HepG2 (cell line): ENCODE data around the gene SDHD. TPM values are rescaled to one million over a fixed set of nuclear protein-coding genes. Genes with fewer than 3 reads are reported as not detected.
A peak's percentile ranks its signal among the peaks of the same experiment; 100 is the strongest.

Experiments used
- CEBPB ChIP-seq: IDR thresholded peaks from 2 replicates; pipeline ENCODE4 v1.6.1; 2011; ENCODE audit warnings: low read depth, low read length, improper control_type of control experiment, borderline replicate concordance
- KLF12 ChIP-seq: sonication (generic); formaldehyde crosslinking; IDR thresholded peaks from 2 replicates; pipeline ENCODE4 v1.4.0; 2020; ENCODE audit warnings: missing genetic modification reagents, borderline replicate concordance
- KLF15 ChIP-seq: sonication (generic); formaldehyde crosslinking; IDR thresholded peaks from 2 replicates; pipeline ENCODE4 v1.8.1; 2023; ENCODE audit warnings: borderline replicate concordance, mild to moderate bottlenecking, inconsistent platforms, missing genetic modification reagents, mixed read lengths
- MEIS1 ChIP-seq: sonication (generic); formaldehyde crosslinking; IDR thresholded peaks from 2 replicates; pipeline ENCODE4 v1.9.0; 2021; ENCODE audit warnings: mild to moderate bottlenecking, missing genetic modification reagents, moderate library complexity, borderline replicate concordance
- POLR2A ChIP-seq, 2 experiments: IDR thresholded peaks; 2 replicates each; pipeline ENCODE4 v1.6.1; 2011; ENCODE audit warnings: low read depth in 2 of 2, low read length in 2 of 2, mild to moderate bottlenecking in 1 of 2, moderate library complexity in 1 of 2; ENCODE audit not compliant: insufficient read depth in 1 of 2
- ZFP62 ChIP-seq: sonication (generic); formaldehyde crosslinking; IDR thresholded peaks from 2 replicates; pipeline ENCODE4 v1.4.0; 2020; ENCODE audit warnings: missing genetic modification reagents
- ZSCAN25 ChIP-seq: sonication (generic); formaldehyde crosslinking; IDR thresholded peaks from 2 replicates; pipeline ENCODE4 v1.8.0; 2022; ENCODE audit warnings: mild to moderate bottlenecking, missing genetic modification reagents
- polyA plus RNA-seq, 8 experiments: library from polyadenylated mRNA; depleted of rRNA in 3 of 8; stranded (reverse) in 7 of 8; unstranded in 1 of 8; fragments of >200 nt; fragmentation: Illumina TruSeq in 4 of 8; extraction: Trizol in 4 of 8; gene quantifications; 2 replicates each; pipeline versions ENCODE4 v1.2.1 to v1.2.3, GENCODE V29; 2011 to 2016; ENCODE audit warnings: low read depth in 4 of 8, missing spikeins in 1 of 8, mixed read lengths in 1 of 8; ENCODE audit not compliant: insufficient read depth in 1 of 8
- total RNA-seq, 5 experiments: library from RNA; depleted of rRNA; stranded (reverse); fragments of >200 nt; fragmentation: Illumina TruSeq; extraction: Trizol; gene quantifications; 2 replicates each; pipeline ENCODE4 v1.2.3, GENCODE V29; 2016; ENCODE audit warnings: low read depth in 1 of 5
- TF ChIP-seq, protein P1 (sequence below): sonication (generic); formaldehyde crosslinking; IDR thresholded peaks from 2 replicates; pipeline ENCODE4 v1.5.1; 2020; ENCODE audit warnings: missing genetic modification reagents, mild to moderate bottlenecking, borderline replicate concordance
- TF ChIP-seq, protein P2 (sequence below): fragments of 450-650 bp; IDR thresholded peaks from 2 replicates; pipeline ENCODE4 v1.6.1; 2017; ENCODE audit warnings: mild to moderate bottlenecking
- TF ChIP-seq, protein P3 (sequence below): sonication (generic); formaldehyde crosslinking; IDR thresholded peaks from 2 replicates; pipeline ENCODE4 v1.5.1; 2020; ENCODE audit warnings: mild to moderate bottlenecking, moderate library complexity, missing genetic modification reagents
- TF ChIP-seq, protein P4 (sequence below): sonication (generic); formaldehyde crosslinking; IDR thresholded peaks from 2 replicates; pipeline ENCODE4 v1.8.0; 2022; ENCODE audit warnings: low read depth, missing genetic modification reagents
- TF ChIP-seq, protein P5 (sequence below): sonication (generic); formaldehyde crosslinking; IDR thresholded peaks from 2 replicates; pipeline ENCODE4 v1.8.0; 2022; ENCODE audit warnings: mild to moderate bottlenecking, missing genetic modification reagents, borderline replicate concordance
- TF ChIP-seq, protein P6 (sequence below): sonication (generic); formaldehyde crosslinking; IDR thresholded peaks from 2 replicates; pipeline ENCODE4 v1.8.0; 2023; ENCODE audit warnings: mild to moderate bottlenecking, missing genetic modification reagents
- TF ChIP-seq, protein P7 (sequence below): sonication (generic); formaldehyde crosslinking; IDR thresholded peaks from 2 replicates; pipeline ENCODE4 v1.9.0; 2021; ENCODE audit warnings: missing genetic modification reagents, mild to moderate bottlenecking, borderline replicate concordance
- TF ChIP-seq, protein P8 (sequence below): sonication (generic); formaldehyde crosslinking; IDR thresholded peaks from 2 replicates; pipeline ENCODE4 v1.8.0; 2022; ENCODE audit warnings: missing genetic modification reagents, mild to moderate bottlenecking, inconsistent platforms, borderline replicate concordance

SDHD gene
- total and polyA plus RNA-seq, 2 of the 13 experiments (the other 11 are each of a cell fraction or from before 2014, with no cell fraction given), result 117 to 123 TPM

DNA sequence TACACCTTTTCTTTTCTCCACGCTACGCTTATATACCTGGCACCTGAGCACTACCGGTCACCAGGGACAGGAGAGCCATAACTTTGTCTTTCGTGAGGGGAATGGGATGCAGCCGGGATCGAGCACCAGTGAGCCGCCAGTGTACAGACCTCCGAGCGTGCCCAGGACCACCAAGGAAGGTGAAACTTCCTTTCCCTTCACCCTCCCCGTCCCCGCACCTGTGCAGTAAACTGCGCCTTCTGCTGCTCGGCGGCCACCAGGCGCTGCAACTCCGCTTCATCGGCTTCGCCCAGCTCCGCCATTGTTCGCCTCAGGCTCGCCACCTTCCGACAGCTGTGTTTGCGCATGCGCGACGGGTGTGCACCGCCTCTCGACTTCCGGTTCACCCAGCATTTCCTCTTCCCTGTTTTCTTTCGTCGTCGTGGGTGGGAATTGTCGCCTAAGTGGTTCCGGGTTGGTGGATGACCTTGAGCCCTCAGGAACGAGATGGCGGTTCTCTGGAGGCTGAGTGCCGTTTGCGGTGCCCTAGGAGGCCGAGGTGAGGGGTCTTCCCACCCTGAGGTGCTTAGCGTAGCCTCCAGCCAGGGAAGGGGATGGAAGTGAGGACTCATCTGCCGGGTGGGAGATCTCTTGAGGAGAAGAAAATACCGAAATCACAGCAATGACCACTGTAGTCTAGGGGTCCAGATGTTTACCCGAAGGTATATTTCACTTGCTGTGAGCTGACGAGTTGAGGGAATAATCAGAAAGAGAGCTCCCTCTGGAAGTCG lies at the start of gene SDHD, which contains the start of gene TIMM8B (continued):
- TF ChIP-seq, protein P1, sequence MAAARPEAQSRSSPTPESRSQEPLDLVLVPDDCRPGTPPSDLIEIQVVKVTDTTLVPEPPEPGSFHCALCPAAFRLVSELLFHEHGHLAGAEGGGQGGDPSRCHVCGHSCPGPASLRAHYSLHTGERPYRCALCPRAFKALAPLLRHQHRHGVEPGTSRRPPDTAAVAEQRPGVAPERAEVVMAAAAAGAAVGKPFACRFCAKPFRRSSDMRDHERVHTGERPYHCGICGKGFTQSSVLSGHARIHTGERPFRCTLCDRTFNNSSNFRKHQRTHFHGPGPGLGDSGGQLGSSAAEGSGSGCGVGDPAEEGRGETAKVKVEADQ (CRISPR knock-in tag), result peak; percentile 95
- peak; percentile 48; the same call in 1 of the 2 replicates for TF ChIP-seq ZSCAN25 (CRISPR knock-in tag)
- TF ChIP-seq CEBPB, result no peak
- TF ChIP-seq ZFP62 (CRISPR knock-in tag), result no peak
- TF ChIP-seq POLR2A (IDR thresholded peaks at IDR 0.05; ENCODE audit: insufficient read depth in 1 of 2, low read depth in 2 of 2, low read length in 2 of 2), result peak; percentile 87 to 92
- no peak; the same call in 1 of the 2 replicates for TF ChIP-seq KLF15 (CRISPR knock-in tag)
- TF ChIP-seq, protein P2, sequence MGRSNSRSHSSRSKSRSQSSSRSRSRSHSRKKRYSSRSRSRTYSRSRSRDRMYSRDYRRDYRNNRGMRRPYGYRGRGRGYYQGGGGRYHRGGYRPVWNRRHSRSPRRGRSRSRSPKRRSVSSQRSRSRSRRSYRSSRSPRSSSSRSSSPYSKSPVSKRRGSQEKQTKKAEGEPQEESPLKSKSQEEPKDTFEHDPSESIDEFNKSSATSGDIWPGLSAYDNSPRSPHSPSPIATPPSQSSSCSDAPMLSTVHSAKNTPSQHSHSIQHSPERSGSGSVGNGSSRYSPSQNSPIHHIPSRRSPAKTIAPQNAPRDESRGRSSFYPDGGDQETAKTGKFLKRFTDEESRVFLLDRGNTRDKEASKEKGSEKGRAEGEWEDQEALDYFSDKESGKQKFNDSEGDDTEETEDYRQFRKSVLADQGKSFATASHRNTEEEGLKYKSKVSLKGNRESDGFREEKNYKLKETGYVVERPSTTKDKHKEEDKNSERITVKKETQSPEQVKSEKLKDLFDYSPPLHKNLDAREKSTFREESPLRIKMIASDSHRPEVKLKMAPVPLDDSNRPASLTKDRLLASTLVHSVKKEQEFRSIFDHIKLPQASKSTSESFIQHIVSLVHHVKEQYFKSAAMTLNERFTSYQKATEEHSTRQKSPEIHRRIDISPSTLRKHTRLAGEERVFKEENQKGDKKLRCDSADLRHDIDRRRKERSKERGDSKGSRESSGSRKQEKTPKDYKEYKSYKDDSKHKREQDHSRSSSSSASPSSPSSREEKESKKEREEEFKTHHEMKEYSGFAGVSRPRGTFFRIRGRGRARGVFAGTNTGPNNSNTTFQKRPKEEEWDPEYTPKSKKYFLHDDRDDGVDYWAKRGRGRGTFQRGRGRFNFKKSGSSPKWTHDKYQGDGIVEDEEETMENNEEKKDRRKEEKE, result no peak
- TF ChIP-seq, protein P3, sequence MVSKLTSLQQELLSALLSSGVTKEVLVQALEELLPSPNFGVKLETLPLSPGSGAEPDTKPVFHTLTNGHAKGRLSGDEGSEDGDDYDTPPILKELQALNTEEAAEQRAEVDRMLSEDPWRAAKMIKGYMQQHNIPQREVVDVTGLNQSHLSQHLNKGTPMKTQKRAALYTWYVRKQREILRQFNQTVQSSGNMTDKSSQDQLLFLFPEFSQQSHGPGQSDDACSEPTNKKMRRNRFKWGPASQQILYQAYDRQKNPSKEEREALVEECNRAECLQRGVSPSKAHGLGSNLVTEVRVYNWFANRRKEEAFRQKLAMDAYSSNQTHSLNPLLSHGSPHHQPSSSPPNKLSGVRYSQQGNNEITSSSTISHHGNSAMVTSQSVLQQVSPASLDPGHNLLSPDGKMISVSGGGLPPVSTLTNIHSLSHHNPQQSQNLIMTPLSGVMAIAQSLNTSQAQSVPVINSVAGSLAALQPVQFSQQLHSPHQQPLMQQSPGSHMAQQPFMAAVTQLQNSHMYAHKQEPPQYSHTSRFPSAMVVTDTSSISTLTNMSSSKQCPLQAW (CRISPR knock-in tag), result peak; percentile 80
- TF ChIP-seq, protein P4, sequence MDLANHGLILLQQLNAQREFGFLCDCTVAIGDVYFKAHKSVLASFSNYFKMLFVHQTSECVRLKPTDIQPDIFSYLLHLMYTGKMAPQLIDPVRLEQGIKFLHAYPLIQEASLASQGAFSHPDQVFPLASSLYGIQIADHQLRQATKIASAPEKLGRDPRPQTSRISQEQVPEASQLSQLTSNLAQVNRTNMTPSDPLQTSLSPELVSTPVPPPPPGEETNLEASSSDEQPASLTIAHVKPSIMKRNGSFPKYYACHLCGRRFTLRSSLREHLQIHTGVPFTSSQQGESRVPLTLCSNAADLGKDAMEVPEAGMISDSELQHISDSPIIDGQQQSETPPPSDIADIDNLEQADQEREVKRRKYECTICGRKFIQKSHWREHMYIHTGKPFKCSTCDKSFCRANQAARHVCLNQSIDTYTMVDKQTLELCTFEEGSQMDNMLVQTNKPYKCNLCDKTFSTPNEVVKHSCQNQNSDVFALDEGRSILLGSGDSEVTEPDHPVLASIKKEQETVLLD, result 0 out of 2 replicates have a peak, but pooled peaks have one; percentile 26
- TF ChIP-seq, protein P5, sequence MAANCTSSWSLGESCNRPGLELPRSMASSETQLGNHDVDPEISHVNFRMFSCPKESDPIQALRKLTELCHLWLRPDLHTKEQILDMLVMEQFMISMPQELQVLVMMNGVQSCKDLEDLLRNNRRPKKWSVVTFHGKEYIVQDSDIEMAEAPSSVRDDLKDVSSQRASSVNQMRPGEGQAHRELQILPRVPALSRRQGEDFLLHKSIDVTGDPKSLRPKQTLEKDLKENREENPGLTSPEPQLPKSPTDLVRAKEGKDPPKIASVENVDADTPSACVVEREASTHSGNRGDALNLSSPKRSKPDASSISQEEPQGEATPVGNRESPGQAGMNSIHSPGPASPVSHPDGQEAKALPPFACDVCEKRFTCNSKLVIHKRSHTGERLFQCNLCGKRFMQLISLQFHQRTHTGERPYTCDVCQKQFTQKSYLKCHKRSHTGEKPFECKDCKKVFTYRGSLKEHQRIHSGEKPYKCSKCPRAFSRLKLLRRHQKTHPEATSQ (CRISPR knock-in tag), result no peak
- 0 out of 2 replicates have a peak, but pooled peaks have one; percentile 24 for TF ChIP-seq KLF12 (CRISPR knock-in tag)
- TF ChIP-seq, protein P6, sequence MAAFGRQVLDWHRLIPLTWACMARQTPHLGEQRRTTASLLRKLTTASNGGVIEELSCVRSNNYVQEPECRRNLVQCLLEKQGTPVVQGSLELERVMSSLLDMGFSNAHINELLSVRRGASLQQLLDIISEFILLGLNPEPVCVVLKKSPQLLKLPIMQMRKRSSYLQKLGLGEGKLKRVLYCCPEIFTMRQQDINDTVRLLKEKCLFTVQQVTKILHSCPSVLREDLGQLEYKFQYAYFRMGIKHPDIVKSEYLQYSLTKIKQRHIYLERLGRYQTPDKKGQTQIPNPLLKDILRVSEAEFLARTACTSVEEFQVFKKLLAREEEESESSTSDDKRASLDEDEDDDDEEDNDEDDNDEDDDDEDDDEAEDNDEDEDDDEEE (CRISPR knock-in tag), result no peak; the same call in 1 of the 2 replicates
- TF ChIP-seq, protein P7, sequence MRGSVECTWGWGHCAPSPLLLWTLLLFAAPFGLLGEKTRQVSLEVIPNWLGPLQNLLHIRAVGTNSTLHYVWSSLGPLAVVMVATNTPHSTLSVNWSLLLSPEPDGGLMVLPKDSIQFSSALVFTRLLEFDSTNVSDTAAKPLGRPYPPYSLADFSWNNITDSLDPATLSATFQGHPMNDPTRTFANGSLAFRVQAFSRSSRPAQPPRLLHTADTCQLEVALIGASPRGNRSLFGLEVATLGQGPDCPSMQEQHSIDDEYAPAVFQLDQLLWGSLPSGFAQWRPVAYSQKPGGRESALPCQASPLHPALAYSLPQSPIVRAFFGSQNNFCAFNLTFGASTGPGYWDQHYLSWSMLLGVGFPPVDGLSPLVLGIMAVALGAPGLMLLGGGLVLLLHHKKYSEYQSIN (CRISPR knock-in tag), result no peak
- TF ChIP-seq, protein P8, sequence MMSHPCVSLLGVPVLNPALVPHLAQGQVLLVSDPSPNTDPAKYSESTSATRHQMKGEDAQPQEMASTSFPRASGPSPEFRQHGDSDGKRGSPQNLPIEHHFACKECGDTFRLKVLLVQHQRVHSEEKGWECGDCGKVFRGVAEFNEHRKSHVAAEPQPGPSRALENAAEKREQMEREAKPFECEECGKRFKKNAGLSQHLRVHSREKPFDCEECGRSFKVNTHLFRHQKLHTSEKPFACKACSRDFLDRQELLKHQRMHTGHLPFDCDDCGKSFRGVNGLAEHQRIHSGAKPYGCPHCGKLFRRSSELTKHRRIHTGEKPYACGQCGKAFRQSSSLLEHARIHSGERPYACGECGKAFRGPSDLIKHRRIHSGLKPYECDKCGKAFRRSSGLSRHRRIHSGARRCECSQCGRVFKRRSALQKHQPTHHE (CRISPR knock-in tag), result no peak; the same call in 1 of the 2 replicates
- TF ChIP-seq MEIS1 (CRISPR knock-in tag), result peak; percentile 56; the same call in 1 of the 2 replicates
